Ectodermal cell (in vitro differentiated cells): ENCODE results near the gene BCL7A.

Source experiments
- H3K27ac ChIP-seq: 2 replicates; pipeline ENCODE4 v1.7.0; 2013; ENCODE audit warnings: mild to moderate bottlenecking, low read depth, low read length; ENCODE audit not compliant: insufficient read depth, poor library complexity, severe bottlenecking
- H3K27me3 ChIP-seq: 2 replicates; pipeline ENCODE4 v1.7.0; 2013; ENCODE audit warnings: mild to moderate bottlenecking, low read length; ENCODE audit not compliant: insufficient read depth, control insufficient read depth, poor library complexity, severe bottlenecking
- H3K36me3 ChIP-seq: one replicate; pipeline ENCODE4 v1.7.0; 2013; ENCODE audit warnings: low read length; ENCODE audit not compliant: control insufficient read depth, insufficient read depth
- H3K4me1 ChIP-seq: one replicate; pipeline ENCODE4 v1.7.0; 2013; ENCODE audit warnings: low read length; ENCODE audit not compliant: control insufficient read depth, insufficient read depth
- H3K4me3 ChIP-seq: 2 replicates; pipeline ENCODE4 v1.7.0; 2013; ENCODE audit warnings: low read depth, low read length, control low read depth; ENCODE audit not compliant: insufficient read depth
- H3K9me3 ChIP-seq: 2 replicates; pipeline ENCODE4 v1.7.0; 2013; ENCODE audit warnings: mild to moderate bottlenecking, low read length, moderate library complexity; ENCODE audit not compliant: control insufficient read depth
- WGBS, 2 experiments: methylation state at CpG; one replicate each; pipeline ENCODE4 v1.1.7; 2013; ENCODE audit warnings: missing lambda C conversion rate in 2 of 2; 5-methylcytosine and 5-hydroxymethylcytosine counted together

BCL7A gene

GRCh38 chr12:122079033-122079531, 57.4 kb downstream of the BCL7A start:
- H3K4me1 ChIP-seq: peaks cover 15% of the 10 kb centered on the region
- no peaks in the 10 kb centered on the region for H3K9me3 ChIP-seq
- peak overlapping the region; percentile 45 for H3K4me3 ChIP-seq
- H3K27me3 ChIP-seq: peaks cover 42% of the 10 kb centered on the region
- no peak overlapping the region for H3K27ac ChIP-seq
- WGBS, 2 experiments: 3 to 4% methylated on average over 38 of the region's 38 CpGs
- H3K36me3 ChIP-seq: no peaks in the 10 kb centered on the region

DNA sequence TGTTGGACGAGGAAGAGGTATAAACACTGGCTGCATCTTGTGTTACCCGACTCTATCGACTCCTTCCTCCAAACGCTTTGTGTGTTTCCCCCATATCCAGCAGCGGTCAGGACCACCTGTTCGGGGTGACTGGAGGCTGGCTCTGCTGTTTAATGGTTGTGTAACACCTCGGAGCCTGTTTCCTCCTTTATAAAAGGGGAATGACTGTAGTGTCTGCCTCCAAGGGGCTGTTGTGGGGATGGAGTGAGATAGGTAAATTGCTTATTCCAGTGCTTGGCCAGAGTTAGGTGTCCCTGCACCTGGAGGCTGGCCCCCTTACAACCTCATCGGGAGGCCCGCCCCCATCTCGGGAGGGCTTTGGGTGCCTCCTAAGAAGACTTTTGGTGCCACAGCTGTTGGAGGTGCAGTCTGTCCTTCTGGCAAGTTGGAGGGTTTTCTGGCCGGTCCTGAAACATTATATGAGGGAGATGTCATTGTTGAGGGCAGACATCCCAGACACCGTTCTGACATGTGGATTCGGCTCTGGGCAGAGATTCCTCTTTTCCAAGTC, 57.9 kb downstream of the BCL7A start:
- H3K9me3 ChIP-seq: no peaks in the 10 kb centered on the region
- no peaks in the 10 kb centered on the region for H3K36me3 ChIP-seq
- no peak overlapping the region for H3K27ac ChIP-seq
- H3K4me3 ChIP-seq: peak overlapping the region; percentile 45
- peaks cover 42% of the 10 kb centered on the region for H3K27me3 ChIP-seq
- 17 to 19% methylated on average over 13 of the region's 13 CpGs for WGBS, 2 experiments
- H3K4me1 ChIP-seq: peaks cover 15% of the 10 kb centered on the region

DNA sequence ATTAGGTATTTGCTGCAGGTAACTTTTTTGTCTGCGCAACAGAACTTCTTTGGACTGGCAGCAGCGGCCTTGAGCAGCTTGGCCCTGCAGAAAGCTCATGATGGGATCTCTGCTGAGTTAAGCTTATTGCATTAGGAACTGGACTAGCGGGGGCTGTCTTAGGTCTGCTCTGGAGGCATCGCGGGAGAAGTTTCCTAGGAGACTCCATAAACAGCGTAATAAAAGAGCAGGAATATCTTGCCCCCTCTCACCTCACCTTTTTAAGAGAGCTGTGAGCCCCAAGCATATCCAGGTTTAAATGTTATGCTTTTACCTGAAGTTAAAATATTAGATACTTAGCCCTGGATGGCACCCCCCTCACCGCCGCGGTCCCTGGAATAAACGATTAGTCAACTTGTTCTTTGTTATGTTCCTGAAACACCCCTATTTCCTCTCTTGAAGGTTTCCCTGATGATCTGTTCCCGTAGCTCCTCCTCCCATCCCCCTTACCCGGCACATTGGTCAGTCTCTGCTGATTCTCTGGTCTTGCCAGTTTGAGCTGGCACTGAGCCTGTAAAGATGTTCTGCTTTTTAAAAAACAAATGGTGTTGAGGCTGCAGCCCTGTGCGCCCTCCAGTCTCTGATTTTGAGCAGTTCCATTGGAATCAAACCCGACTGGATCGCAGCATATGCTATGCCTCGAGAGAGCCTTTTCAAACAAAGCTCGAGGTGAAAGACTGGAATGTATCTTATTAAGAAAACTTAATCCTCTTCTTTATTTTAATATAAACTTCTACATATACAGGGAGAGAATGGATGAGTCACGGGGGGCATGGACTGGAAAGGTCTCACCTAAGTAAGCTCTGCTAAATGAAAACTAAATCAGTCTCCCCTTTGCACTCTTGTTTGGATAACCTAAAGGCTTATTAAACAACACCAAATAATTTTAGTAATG, 58.7 kb downstream of the BCL7A start:
- Histone ChIP-seq H3K27me3 (peaks cover 42% of the 10 kb centered on the region), H3K4me1 (peaks cover 15% of the 10 kb centered on the region), H3K4me3 (peak overlapping the region; percentile 45), H3K36me3 (no peaks in the 10 kb centered on the region), H3K9me3 (no peaks in the 10 kb centered on the region), H3K27ac (no peak overlapping the region)
- WGBS, 2 experiments: 43 to 46% methylated on average over 17 to 18 of the region's 18 CpGs

DNA sequence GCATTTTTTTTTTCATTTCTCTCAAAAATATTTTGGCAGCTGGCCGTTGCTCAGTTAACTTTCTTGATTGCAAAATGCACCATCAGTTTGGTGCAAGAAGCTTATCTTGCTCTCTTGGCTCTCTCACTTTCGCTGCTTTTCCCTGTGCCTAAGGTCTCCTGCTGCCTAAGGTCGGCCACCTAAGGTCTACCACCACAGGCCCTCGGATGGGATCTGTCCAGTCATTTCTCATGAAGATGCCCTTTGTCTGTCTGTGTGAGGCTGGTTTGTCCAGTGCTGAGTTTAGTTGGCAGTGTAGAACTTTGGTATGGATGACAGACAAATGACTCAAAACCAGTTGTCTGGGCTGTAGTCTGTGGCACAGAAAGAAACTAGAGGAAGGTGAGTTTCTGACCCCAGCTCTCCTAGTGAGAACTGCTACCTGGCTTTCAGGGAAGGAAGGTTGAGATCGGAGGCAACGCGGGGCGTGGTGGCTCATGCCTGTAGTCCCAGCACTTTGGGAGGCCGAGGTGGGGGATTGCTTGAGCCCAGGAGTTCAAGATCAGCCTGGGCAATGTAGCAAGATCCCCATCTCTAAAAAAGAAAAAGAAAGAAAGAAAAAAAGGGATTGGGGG, 59.5 kb downstream of the BCL7A start:
- Histone ChIP-seq H3K27ac (no peak overlapping the region), H3K9me3 (no peaks in the 10 kb centered on the region), H3K27me3 (peaks cover 42% of the 10 kb centered on the region), H3K36me3 (no peaks in the 10 kb centered on the region), H3K4me1 (peaks cover 15% of the 10 kb centered on the region), H3K4me3 (no peak overlapping the region)
- 91 to 94% methylated on average over 9 of the region's 9 CpGs for WGBS, 2 experiments

DNA sequence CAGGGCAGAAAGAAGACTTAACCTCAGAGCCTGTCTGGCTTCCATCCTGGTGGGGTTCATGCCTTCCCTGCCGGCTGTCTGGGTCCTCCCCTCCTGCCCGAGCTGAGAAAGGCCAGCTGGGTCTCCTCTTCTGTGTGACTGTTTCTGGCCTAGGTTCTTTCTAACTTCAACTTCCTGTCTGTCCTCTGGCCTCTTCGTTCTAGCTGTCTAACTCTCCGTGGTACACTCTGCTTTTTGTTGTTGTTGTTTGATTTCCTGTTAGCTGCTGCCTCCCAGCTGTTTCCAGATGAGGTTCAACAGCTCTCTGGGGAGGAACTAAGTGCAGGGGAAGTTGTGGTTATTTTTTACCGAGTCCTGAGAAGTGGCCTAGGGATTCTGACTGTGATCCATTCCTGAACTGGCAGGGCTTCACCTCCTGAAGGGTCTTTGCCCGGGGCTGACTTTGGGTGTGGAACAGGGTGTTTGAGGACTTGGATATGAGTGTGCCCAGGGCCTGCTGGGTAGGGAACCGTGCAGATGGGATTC, 60.1 kb downstream of the BCL7A start:
- H3K27me3 ChIP-seq: peaks cover 42% of the 10 kb centered on the region
- H3K27ac ChIP-seq: no peak overlapping the region
- peaks cover 15% of the 10 kb centered on the region for H3K4me1 ChIP-seq
- WGBS, 2 experiments: 72 to 73% methylated on average over 7 of the region's 7 CpGs
- H3K4me3 ChIP-seq: no peak overlapping the region
- no peaks in the 10 kb centered on the region for H3K36me3 ChIP-seq
- H3K9me3 ChIP-seq: no peaks in the 10 kb centered on the region

DNA sequence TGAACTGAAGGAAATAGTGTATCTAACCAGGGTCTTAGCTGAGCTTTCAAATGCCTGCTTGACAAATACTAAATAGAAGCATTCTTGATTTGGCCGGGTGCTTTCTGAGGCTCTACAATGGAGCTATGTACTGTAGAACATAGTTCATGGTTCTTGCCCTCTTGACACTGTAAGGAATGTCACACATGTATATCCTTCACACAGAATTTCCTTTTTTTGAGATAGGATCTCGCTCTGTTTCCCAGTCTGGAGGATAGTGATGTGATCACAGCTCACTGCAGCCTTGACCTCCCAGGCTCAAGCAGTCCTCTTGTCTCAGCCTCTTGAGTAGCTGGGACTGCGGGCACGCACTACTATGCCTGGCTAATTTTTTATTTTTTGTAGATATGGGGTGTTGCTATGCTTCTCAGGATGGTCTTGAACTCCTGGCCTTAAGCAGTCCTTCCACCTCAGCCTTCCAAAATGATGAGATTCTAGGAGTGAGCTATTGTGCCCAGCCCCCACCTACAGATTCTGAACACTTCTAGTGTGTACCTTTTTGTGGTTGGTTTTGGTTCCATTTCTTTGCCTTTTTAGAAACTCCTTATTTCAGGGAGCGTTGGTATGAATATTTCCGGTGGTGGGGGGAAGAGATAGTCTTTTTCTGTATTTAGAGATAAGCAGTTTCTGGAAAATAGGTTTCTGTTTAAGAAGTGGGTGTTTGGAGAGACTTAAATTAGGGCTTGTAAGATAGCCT, 61.1 kb downstream of the BCL7A start:
- 94 to 95% methylated on average over 6 of the region's 6 CpGs for WGBS, 2 experiments
- H3K36me3 ChIP-seq: no peaks in the 10 kb centered on the region
- H3K27me3 ChIP-seq: peaks cover 32% of the 10 kb centered on the region
- H3K4me1 ChIP-seq: peaks cover 20% of the 10 kb centered on the region
- H3K27ac ChIP-seq: no peak overlapping the region
- no peaks in the 10 kb centered on the region for H3K9me3 ChIP-seq
- H3K4me3 ChIP-seq: no peak overlapping the region

- Histone ChIP-seq H3K27me3 (peaks cover 20% of the 10 kb centered on the region), H3K36me3 (no peaks in the 10 kb centered on the region), H3K27ac (no peak overlapping the region), H3K9me3 (no peaks in the 10 kb centered on the region), H3K4me1 (peaks cover 16% of the 10 kb centered on the region), H3K4me3 (no peak overlapping the region)
- 67 to 79% methylated on average over 13 of the region's 13 CpGs for WGBS, 2 experiments
These were observed 63.2 kb downstream of the BCL7A start for GRCh38 chr12:122084857-122085405.

DNA sequence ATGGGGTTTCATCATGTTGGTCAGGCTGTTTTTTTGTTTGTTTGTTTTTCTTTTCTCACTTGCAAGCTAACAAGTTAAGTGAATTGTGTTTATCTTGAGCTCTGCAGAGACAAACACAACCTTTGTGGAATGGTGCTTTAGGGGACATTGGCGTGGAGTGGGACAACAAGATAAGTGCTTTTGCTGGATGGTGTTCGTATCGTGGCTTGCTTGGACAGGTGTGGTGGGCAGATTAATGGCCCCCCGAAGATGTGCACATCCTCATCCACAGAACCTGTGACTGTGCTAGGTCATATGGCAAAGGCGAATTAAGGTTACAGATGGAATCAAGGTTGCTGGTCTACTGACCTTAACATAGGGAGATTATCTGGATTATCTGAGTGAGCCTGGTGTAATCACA, 63.9 kb downstream of the BCL7A start:
- H3K4me1 ChIP-seq: peaks cover 9% of the 10 kb centered on the region
- H3K36me3 ChIP-seq: no peaks in the 10 kb centered on the region
- H3K27me3 ChIP-seq: peaks cover 14% of the 10 kb centered on the region
- 96 to 97% methylated on average over 5 of the region's 5 CpGs for WGBS, 2 experiments
- no peak overlapping the region for H3K27ac ChIP-seq
- H3K4me3 ChIP-seq: no peak overlapping the region
- no peaks in the 10 kb centered on the region for H3K9me3 ChIP-seq

GRCh38 chr12:122086116-122086515, 64.4 kb downstream of the BCL7A start:
- Histone ChIP-seq H3K27ac (no peak overlapping the region), H3K36me3 (no peaks in the 10 kb centered on the region), H3K27me3 (peaks cover 9% of the 10 kb centered on the region), H3K4me3 (no peak overlapping the region), H3K9me3 (no peaks in the 10 kb centered on the region), H3K4me1 (peaks cover 9% of the 10 kb centered on the region)
- whole genome bisulfite sequencing, 2 experiments: 92 to 94% methylated on average over 8 of the region's 8 CpGs
